NCI-H2029 (cell line): Measurements from ENCODE around the gene NUMB.

ENCODE experiments used
- DNase-seq: peaks from one replicate; lab custom pipeline; 2025; lab: John Stamatoyannopoulos, UW

The NUMB gene

DNA sequence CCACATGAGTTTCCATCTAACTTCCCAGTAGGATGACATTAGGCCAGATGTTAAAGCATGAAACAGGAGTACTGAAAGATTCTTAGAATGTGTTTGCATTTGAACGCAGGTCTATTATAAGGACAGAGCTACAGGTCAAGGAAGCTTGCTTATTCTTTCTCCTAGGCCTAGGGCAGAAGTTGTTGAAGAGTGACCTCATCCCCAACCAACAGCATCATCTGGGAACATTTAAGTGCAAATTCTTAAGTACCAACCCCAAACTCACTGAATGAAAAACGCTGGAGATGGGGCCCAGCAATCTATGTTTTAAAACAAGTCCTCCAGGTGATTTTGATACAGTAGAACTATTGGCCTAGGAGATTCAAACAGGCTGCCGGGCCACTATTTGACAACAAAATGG, 168.6 kb downstream of the NUMB start:
- DNase-seq: no peak

DNA sequence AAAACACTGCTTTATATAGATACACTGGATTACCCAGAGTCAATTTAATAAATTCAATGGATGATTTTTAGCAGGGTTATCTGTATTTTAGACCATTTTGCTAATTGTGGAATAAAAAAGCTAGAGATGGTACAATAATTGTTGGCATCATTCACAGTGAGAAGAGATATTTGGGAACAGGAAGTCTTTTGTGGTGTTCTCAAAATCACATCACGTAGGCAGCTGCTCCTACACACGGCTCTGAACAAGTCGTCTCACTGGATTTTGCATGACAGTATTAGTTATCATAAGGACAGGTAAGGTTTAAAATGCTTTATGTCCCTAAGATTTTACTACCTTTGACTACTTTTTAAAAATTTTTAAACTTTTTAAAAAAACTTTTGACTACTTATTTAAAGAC, 169.0 kb downstream of the NUMB start:
- DNase-seq: no peak

- no peak for DNase-seq
Measured at GRCh38 chr14:73287071-73287470, 171.3 kb downstream of the NUMB start.

DNA sequence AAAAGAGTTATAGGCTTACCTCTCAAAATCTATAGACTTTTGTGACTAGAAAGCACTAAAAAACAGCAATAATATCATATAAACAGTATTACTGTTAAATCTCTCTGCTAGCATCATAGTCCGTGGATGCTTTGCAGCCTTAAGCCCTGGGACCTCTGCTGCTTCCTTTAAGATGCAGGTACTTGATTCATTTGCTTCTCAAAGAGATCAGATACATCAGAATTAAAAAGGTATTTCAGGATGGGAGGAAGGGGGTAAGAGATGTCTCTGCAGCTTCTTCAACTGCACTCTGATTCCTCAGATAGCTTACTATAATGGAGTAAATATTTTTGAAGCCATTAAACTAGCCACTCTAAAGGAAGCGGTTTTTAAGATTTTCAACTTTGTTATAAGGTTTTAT, 171.7 kb downstream of the NUMB start:
- DNase-seq: no peak

DNA sequence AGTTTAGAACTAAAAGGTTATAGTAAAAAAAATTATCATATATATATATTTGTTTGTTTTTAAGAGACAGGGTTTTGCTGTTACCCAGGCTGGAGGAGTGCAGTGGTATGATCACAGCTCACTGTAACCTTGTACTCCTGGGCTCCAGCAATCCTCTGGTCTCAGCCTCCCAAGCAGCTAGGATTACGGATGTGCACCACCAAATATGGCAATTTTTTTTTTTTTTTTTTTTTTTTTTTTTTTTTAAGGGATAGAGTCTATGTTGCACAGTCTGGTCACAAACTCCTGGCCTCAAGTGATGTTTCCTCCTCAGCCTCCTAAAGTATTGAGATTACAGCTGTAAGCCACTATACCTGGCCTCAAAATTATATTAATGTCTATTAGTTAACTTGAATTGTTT, 172.4 kb downstream of the NUMB start:
- DNase-seq: no peak

- DNase-seq: no peak
Measured at GRCh38 chr14:73283608-73284379, 174.6 kb downstream of the NUMB start.

DNA sequence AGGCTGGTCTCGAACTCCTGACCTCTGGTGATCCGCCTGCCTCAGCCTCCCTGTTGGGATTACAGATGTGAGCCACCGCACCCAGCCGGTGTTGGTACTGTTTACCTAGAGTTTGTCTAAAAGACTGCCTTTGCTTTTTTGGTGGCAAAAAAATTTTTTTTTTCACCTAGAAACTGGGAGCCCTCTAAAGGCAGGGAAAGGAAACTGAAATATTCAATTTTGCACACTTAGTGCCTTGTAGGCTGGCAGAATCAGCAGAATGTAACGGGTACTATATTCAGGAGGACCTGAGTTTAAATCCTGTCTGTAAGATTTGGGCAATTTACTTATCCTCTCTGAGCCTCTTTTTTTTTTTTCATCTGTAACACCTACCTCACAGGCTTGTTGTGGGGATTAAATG, 177.4 kb downstream of the NUMB start:
- no peak for DNase-seq

DNA sequence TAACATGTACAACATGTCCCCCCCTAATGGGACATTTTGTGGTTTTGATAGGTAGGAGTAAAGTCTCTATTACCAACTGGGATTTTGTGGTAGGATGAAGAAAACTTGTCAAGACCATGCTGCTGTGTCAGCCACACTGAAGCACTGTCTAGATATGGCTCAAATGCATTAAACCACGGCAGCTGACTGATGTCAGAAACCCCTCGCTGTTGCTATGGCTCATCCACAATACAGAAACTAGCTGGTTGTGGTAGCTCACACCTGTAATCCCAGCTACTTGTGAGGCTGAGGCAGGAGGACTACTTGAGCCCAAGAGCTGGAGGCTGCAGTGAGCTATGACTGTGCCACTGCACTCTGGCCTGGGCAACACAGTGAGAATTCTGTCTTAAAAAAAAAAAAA, 181.0 kb downstream of the NUMB start:
- DNase-seq: no peak

DNA sequence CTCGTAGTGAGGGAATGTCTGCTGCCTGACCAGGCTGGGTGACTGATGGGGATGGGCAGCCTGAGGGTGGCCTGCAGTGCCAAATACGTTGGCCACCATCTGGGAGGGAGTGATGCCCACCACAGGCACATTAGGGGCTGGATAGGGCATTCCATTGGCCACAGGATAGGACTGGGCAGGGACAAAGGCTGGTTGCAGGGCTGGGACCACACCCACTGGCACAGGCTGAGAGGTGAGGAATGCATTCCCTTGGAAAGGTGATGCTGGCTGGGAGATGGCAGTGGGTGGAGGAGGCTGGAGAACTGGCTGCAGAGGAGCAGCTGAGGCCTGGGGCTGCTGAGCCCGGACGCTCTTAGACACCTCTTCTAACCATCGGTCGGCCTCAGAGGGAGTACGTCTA, 181.5 kb downstream of the NUMB start:
- DNase-seq: no peak

DNA sequence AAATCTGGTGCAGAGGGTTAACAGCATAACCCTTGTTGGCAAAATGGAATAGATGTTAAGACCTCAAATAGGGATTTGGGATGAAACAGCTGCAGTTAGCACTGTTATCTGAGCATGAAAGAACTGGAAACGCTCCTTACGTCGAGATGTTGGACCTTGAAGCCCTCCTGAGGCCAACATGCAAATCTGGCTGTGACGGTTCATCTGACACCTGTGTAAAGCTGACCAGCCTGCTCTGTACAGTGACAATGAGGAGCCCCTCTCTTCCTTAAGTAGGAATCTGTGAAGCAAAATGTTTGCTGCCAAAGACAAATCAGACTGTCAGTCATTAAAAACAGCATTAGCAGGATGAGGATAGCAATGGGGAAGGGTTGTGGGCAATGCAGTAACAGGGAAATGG, 184.5 kb downstream of the NUMB start:
- no peak for DNase-seq

DNA sequence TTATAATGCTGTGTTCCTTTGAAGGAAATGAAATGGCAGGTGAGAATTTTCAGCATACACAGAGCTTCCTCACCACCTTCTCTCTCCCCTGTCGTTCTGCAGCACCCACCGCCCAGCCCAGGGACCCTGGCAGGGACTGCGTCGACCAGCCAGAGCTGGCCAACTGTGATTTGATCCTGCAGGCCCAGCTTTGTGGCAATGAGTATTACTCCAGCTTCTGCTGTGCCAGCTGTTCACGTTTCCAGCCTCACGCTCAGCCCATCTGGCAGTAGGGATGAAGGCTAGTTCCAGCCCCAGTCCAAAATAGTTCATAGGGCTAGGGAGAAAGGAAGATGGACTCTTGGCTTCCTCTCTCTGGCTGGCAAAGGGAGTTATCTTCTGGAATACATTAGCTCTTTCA, 186.0 kb downstream of the NUMB start:
- DNase-seq: no peak

DNA sequence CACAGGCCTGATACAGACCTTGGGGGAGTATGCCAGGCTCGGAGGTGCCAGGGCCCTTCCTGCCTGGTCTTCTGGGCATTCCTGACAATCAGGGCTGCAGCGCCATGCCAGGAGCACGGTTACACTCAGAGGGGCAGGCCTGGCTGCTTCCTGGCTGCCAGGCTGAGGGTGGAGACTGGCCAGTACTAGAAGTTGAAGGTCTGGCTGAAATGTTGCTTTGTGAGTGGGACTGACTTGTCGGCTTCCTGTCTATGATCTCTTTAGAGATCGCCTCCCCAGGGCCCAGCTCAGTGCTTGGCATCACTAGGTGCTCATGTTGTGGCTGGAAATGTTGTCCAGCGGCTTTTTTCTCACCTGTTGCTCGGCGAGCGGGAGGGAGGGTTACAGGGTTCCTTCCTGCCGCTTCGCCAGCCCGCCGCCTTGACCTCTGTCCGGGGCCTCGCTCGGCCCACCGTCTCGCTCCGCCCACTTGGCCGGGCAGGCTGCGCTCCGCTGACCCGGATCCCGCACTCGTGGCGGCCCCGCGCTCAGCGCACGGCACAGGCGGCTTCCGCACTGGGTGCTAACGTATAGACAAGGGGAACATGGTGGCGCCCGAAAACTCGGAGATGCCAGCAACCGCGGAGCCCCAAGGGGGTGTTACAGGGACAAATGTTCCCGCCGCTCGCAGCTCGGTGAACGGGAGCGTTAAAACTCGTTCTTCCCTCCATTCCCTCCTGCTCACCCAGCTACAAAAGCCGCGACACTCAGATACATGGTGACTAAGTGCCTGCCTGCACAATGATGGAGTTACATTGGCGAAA, 188.4 kb downstream of the NUMB start:
- no peak for DNase-seq

- no peak for DNase-seq
Measured at GRCh38 chr14:73267474-73267873, 190.9 kb downstream of the NUMB start.

DNA sequence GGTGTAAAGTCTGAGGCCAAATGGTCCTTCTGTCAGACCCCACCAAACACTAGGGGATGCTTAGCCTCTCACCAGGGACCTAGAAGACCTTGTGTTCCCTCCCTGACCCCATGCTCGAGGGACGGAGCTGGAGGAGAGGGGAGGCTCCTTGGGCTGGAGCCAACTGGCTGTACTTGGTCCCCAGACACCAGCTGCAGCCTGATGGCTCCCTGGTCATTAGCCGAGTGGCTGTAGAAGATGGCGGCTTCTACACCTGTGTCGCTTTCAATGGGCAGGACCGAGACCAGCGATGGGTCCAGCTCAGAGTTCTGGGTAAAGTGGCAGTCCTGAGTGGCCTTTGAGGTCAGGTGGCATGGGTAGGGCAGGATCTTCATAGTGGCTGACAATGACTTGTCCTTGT, 192.0 kb downstream of the NUMB start:
- DNase-seq: no peak

DNA sequence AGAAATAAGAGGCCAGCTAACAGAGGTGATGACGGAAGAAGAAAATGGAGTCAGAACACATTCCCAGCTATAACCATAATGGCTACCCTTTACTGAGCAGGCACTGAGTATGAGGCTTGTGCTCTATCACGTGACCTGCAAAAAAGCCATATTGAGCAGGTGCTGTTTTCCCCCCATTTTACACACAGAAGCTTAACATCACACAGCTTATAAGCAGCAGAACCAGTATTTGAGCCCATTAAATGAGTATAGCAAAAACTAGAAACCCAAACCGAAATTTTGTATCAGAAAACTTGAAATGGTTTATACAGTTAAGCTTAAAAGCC, 192.7 kb downstream of the NUMB start:
- DNase-seq: no peak

GRCh38 chr14:73264885-73265720, 193.2 kb downstream of the NUMB start:
- no peak for DNase-seq

- DNase-seq: no peak
Measured at GRCh38 chr14:73264080-73264884, 194.1 kb downstream of the NUMB start.

GRCh38 chr14:73263606-73264005, 194.7 kb downstream of the NUMB start:
- no peak for DNase-seq

GRCh38 chr14:73262427-73263183, 195.7 kb downstream of the NUMB start:
- no peak for DNase-seq

- no peak for DNase-seq
Measured at GRCh38 chr14:73261520-73262426, 196.6 kb downstream of the NUMB start.
